ENCODE data around the gene SPOUT1.

GRCh38 chr9:128792134-128792533, 37.5 kb downstream of the SPOUT1 start:
- TF ChIP-seq CTCF (conservative IDR thresholded peaks at IDR 0.05; ENCODE audit: low read length) (no peak), EZH2phosphoT487 (IDR thresholded peaks at IDR 0.05; ENCODE audit: borderline replicate concordance) (no peak)
